ENCODE measurements around the gene TNFAIP8L2. TPM values are rescaled to one million over a fixed set of nuclear protein-coding genes. Genes with fewer than 3 reads are reported as not detected.

The TNFAIP8L2 gene
- total RNA-seq, 1 experiment from 2014 or later = not detected

DNA sequence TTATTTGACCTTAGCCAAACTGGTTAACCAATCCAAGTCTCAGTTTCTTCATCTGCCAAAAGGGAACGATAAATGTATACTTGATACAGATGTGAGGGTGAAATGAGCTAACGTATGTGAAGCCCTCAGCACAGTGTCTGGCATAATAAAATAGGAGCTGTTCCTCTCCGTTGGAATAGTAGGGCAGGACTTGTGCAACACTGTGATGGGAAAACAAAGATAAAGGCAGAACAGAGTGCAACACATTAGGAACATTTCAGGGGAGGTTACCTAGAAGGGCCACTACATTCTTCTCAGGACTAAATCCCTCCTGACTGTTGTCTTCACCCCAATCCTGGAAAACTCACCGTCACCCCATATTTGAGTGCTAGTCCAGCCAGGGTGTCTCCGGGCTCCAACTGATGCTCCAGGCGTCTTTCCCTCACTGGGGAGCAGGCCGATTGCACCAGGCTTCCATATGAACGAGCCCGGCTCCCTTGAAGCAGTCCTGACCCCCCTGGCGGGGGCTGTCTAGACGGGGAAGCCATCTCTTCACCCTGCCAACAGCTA lies 8.4 kb downstream of the TNFAIP8L2 start:
- peak overlapping the region; percentile 50 for H3K27ac ChIP-seq (ENCODE audit: low read depth, low read length)
- H3K36me3 ChIP-seq (ENCODE audit: control insufficient read depth in 1 of 2, insufficient read depth in 2 of 2, low read length in 2 of 2) = peaks cover 7 to 12% of the 10 kb centered on the region in 2 experiments; a peak in 3 of 4 replicates
- RAD21 ChIA-PET (ENCODE audit: low non-redundant PET in 1 of 2, low total read pairs in 2 of 2, uncharacterized antibody in 2 of 2, unreplicated experiment in 2 of 2) = no interaction called here
- intact Hi-C loops (cut with micrococcal nuclease) = no loop called here
- peaks cover 11 to 19% of the 10 kb centered on the region in 2 experiments for H3K4me1 ChIP-seq (ENCODE audit: control insufficient read depth in 1 of 2, insufficient read depth in 2 of 2, low read length in 2 of 2)
- CTCF ChIA-PET = no interaction called here
- peaks cover 24% of the 10 kb centered on the region; the same call in 1 of the 2 replicates for H3K79me2 ChIP-seq (ENCODE audit: insufficient read depth, low read length)
- H3K27me3 ChIP-seq (ENCODE audit: insufficient read depth, low read length) = no peaks in the 10 kb centered on the region
- H3K9me2 ChIP-seq (ENCODE audit: insufficient read depth) = no peaks in the 10 kb centered on the region
- H3K4me2 ChIP-seq (ENCODE audit: low read length) = peak overlapping the region; percentile 85
- no peaks in the 10 kb centered on the region for H3K9me3 ChIP-seq (ENCODE audit: control insufficient read depth in 1 of 2, insufficient read depth in 1 of 2, low read depth in 1 of 2, low read length in 2 of 2)
- H4K20me1 ChIP-seq (ENCODE audit: insufficient read depth) = no peaks in the 10 kb centered on the region
- no peak for TF ChIP-seq SRF (IDR thresholded peaks at IDR 0.05; ENCODE audit: low read depth)
- no peak for TF ChIP-seq EGR1 (IDR thresholded peaks at IDR 0.05; ENCODE audit: low read depth)
- peak overlapping the region; percentile 84 for H3K9ac ChIP-seq (ENCODE audit: low read length)
- POLR2A ChIA-PET = no interaction called here
- BruUV-seq (replicated peaks) = no TSS peak
- H2AFZ ChIP-seq (ENCODE audit: low read depth, low read length, poor library complexity, severe bottlenecking) = no peak overlapping the region
- H3K4me3 ChIP-seq (replicated peaks in 1 of 2; ENCODE audit: low read depth in 1 of 2, low read length in 2 of 2) = peak overlapping the region; percentile 83 to 88
- ATAC-seq = no peak; the same call in 1 of the 2 replicates
- DNase-seq (ENCODE audit: low read depth, low spot score) = no peak

DNA sequence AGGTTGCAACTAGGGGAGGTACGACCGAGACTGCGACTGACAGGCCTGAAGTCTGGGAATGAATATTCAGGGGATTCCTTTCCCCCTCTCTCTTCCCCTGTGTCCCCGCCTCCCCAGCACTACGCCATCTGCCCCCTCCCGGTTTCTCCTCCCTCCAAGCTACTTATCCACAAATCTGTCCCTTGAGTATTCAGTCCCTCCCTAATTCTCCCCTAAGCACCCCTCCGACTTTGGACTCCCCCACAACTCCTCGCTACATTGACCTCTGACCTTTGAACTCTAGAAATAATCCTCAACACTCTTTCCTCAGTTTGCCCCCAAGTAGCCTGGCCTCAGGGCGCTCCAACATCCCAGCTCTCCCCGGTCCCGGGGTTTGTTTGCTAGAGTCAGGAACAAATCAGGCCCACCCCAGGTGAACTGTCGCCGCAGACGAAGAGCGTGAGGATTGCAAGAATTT lies 8.9 kb downstream of the TNFAIP8L2 start:
- DNase-seq (ENCODE audit: low read depth, low spot score) (no peak), ATAC-seq (peak; percentile 37)
- Histone ChIP-seq H3K9ac (ENCODE audit: low read length) (peak overlapping the region; percentile 84), H3K79me2 (ENCODE audit: insufficient read depth, low read length) (peaks cover 24% of the 10 kb centered on the region; the same call in 1 of the 2 replicates), H3K9me3 (ENCODE audit: control insufficient read depth in 1 of 2, insufficient read depth in 1 of 2, low read depth in 1 of 2, low read length in 2 of 2) (no peaks in the 10 kb centered on the region), H4K20me1 (ENCODE audit: insufficient read depth) (no peaks in the 10 kb centered on the region), H3K9me2 (ENCODE audit: insufficient read depth) (no peaks in the 10 kb centered on the region), H3K4me2 (ENCODE audit: low read length) (peak overlapping the region; percentile 85), H3K4me1 (ENCODE audit: control insufficient read depth in 1 of 2, insufficient read depth in 2 of 2, low read length in 2 of 2) (peaks cover 11 to 19% of the 10 kb centered on the region in 2 experiments), H3K27me3 (ENCODE audit: insufficient read depth, low read length) (no peaks in the 10 kb centered on the region), H3K4me3 (replicated peaks in 1 of 2; ENCODE audit: low read depth in 1 of 2, low read length in 2 of 2) (peak overlapping the region; percentile 83 to 88), H3K36me3 (ENCODE audit: control insufficient read depth in 1 of 2, insufficient read depth in 2 of 2, low read length in 2 of 2) (peaks cover 7 to 12% of the 10 kb centered on the region in 2 experiments; a peak in 3 of 4 replicates), H3K27ac (ENCODE audit: low read depth, low read length) (peak overlapping the region; percentile 50), H2AFZ (ENCODE audit: low read depth, low read length, poor library complexity, severe bottlenecking) (peak overlapping the region; percentile 43)
- POLR2A ChIA-PET = no interaction called here
- RAD21 ChIA-PET (ENCODE audit: low non-redundant PET in 1 of 2, low total read pairs in 2 of 2, uncharacterized antibody in 2 of 2, unreplicated experiment in 2 of 2) = no interaction called here
- CTCF ChIA-PET = no interaction called here
- TF ChIP-seq POLR2AphosphoS5 (IDR thresholded peaks at IDR 0.05; ENCODE audit: low read depth, low read length) = no peak
- no peak for TF ChIP-seq CTCF (IDR thresholded peaks at IDR 0.05 in 2 of 3, conservative IDR thresholded peaks at IDR 0.05 in 1 of 3; ENCODE audit: borderline replicate concordance in 1 of 3, insufficient read depth in 1 of 3, low read depth in 2 of 3, low read length in 2 of 3)
- no peak for TF ChIP-seq CBX3 (IDR thresholded peaks at IDR 0.05; ENCODE audit: low read depth)
- TF ChIP-seq SRF (IDR thresholded peaks at IDR 0.05; ENCODE audit: low read depth) = no peak
- no peak for TF ChIP-seq TCF7L2 (IDR thresholded peaks at IDR 0.05; ENCODE audit: borderline replicate concordance, extremely low read depth, insufficient read depth, insufficient read length)
- no peak for TF ChIP-seq SIN3A (IDR thresholded peaks at IDR 0.05; ENCODE audit: low read depth)
- no peak for TF ChIP-seq EGR1 (IDR thresholded peaks at IDR 0.05; ENCODE audit: low read depth)
- no peak for TF ChIP-seq EZH2 (IDR thresholded peaks at IDR 0.05)
- TF ChIP-seq EZH2phosphoT487 (IDR thresholded peaks at IDR 0.05; ENCODE audit: borderline replicate concordance) = no peak
- TF ChIP-seq REST (IDR thresholded peaks at IDR 0.05; ENCODE audit: low read depth) = no peak
- BruUV-seq (replicated peaks) = TSS peak; percentile 67
- intact Hi-C loops (cut with micrococcal nuclease) = no loop called here
